Activated T-cell treated with anti-CD3 and anti-CD28 coated beads, Interleukin-2, amount 50 U/mL, for 24 hours (primary cell): ENCODE measurements around the gene ZNG1F.
"Not testable (repeated sequence)": the region's sequence is repeated elsewhere in the genome, so short reads cannot be mapped to it uniquely, and the experiment has no call there.

Source experiments
- DNase-seq: peaks from one replicate; pipeline ENCODE4 v3.0.0-alpha.2; 2020
- H3K27ac Mint-ChIP-seq: 2 replicates; pipeline ENCODE4 v1.8.0; 2020; ENCODE audit warnings: mild to moderate bottlenecking, mixed read lengths
- H3K27me3 Mint-ChIP-seq: 2 replicates; pipeline ENCODE4 v1.8.0; 2020; ENCODE audit warnings: mixed read lengths
- H3K36me3 Mint-ChIP-seq: 2 replicates; pipeline ENCODE4 v1.8.0; 2020; ENCODE audit warnings: low read depth, mixed read lengths
- H3K4me1 Mint-ChIP-seq: 2 replicates; pipeline ENCODE4 v1.8.0; 2020; ENCODE audit warnings: low read depth, mixed read lengths
- H3K4me3 Mint-ChIP-seq: 2 replicates; pipeline ENCODE4 v1.8.0; 2020; ENCODE audit warnings: mild to moderate bottlenecking, moderate library complexity, mixed read lengths
- H3K9me3 Mint-ChIP-seq: 2 replicates; pipeline ENCODE4 v1.8.0; 2020; ENCODE audit warnings: mixed read lengths

Gene ZNG1F

DNA sequence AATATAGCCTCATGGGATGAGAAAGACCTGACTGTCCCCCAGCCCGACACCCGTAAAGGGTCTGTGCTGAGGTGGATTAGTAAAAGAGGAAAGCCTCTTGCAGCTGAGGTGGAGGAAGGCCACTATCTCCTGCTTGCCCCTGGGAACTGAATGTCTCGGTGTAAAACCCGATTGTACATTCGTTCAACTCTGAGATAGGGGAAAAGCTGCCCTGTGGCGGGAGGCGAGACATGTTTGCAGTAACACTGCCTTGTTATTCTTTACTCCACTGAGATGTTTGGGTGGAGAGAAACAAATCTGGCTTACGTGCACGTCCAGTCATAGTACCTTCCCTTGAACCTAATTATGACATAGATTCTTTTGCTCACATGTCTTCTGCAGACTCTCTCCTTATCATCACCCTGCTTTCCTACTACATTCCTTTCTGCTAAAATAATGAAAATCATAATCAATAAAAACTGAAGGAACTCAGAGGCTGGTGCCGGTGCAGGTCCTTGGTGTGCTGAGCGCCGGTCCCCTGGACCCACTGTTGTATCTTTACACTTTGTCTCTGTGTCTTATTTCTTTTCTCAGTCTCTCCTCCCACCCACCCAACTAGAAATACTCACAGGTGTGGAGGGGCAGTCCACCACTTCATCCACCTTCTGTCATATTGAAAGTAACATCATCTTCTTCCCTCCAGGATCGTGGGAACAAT is 83.4 kb downstream of the ZNG1F start:
- not testable (repeated sequence) for H3K4me3 Mint-ChIP-seq, DNase-seq, H3K9me3 Mint-ChIP-seq, H3K4me1 Mint-ChIP-seq, H3K36me3 Mint-ChIP-seq, H3K27ac Mint-ChIP-seq, H3K27me3 Mint-ChIP-seq

DNA sequence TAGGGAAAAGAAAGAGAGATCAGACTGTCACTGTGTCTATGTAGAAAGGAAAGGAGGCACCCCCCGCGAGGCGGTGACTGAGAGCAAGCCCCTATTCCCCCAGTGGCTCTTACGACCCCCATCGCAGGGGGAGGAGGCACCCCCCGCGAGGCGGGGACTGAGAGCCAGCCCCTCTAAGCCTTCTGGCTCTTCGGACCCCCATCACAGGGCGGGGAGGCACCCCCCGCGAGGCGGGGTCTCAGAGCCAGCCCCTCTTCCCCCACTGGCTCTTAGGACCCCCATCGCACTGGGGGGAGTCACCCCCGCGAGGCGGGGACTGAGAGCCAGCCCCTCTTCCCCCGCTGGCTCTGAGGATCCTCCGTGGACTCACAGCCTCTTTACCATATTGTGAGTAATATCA is 84.6 kb downstream of the ZNG1F start:
- not testable (repeated sequence) for H3K4me1 Mint-ChIP-seq, H3K27ac Mint-ChIP-seq, H3K27me3 Mint-ChIP-seq, H3K4me3 Mint-ChIP-seq, H3K9me3 Mint-ChIP-seq, H3K36me3 Mint-ChIP-seq, DNase-seq

- peaks cover 12% of the 10 kb centered on the region for H3K27me3 Mint-ChIP-seq
- not testable (repeated sequence) for DNase-seq, H3K9me3 Mint-ChIP-seq, H3K4me1 Mint-ChIP-seq, H3K36me3 Mint-ChIP-seq, H3K4me3 Mint-ChIP-seq, H3K27ac Mint-ChIP-seq
Observed at GRCh38 chr9:41100508-41100907, 88.6 kb downstream of the ZNG1F start.

GRCh38 chr9:41098759-41099158 is 90.4 kb downstream of the ZNG1F start:
- H3K36me3 Mint-ChIP-seq, H3K27ac Mint-ChIP-seq, DNase-seq, H3K4me1 Mint-ChIP-seq, H3K9me3 Mint-ChIP-seq, H3K4me3 Mint-ChIP-seq: not testable (repeated sequence)
- H3K27me3 Mint-ChIP-seq, result peaks cover 14% of the 10 kb centered on the region

DNA sequence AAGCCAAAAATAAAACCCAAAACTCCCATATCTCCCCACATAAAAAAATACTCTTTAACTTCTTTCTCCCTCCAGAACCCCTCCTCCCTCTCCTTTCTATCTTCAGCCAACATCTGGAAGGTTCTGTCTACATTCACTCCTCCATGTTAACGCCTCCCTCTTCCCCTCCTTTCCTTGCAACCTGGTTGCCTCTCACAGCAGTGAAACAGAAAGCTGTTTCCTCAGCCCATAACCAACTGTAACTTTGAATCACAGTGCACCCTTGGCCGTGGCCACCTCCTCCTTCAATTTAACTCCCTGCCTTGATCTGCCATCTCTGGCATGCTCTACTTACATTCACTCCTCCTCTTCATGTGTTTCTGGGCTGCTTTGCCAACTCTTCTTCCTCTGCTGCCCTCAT is 94.1 kb downstream of the ZNG1F start:
- H3K9me3 Mint-ChIP-seq, H3K27ac Mint-ChIP-seq, DNase-seq, H3K4me1 Mint-ChIP-seq, H3K4me3 Mint-ChIP-seq, H3K27me3 Mint-ChIP-seq, H3K36me3 Mint-ChIP-seq: not testable (repeated sequence)

GRCh38 chr9:41094010-41094773 is 94.9 kb downstream of the ZNG1F start:
- not testable (repeated sequence) for H3K4me3 Mint-ChIP-seq, H3K9me3 Mint-ChIP-seq, DNase-seq, H3K36me3 Mint-ChIP-seq, H3K27ac Mint-ChIP-seq, H3K27me3 Mint-ChIP-seq, H3K4me1 Mint-ChIP-seq

DNA sequence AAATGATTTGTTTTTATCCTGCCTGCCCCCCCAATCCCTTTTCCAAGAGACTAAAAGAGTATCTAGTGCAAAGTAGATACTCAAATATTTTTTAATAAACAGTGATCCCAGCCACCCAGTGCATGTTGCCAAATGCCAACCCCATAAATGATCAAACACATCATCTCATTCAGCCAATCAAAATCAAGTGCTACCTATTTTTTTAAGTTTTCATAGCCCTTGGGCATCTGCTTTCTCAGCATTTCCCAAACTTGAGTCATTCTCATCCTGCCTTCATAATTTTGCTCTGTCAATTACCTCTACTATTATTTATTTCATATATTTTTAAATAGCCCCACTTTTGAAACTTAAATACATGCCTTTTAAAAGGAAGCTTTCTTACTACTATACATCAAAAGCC is 98.2 kb downstream of the ZNG1F start:
- DNase-seq, H3K9me3 Mint-ChIP-seq, H3K36me3 Mint-ChIP-seq, H3K4me3 Mint-ChIP-seq, H3K4me1 Mint-ChIP-seq, H3K27ac Mint-ChIP-seq: not testable (repeated sequence)
- H3K27me3 Mint-ChIP-seq, result peaks cover 18% of the 10 kb centered on the region

DNA sequence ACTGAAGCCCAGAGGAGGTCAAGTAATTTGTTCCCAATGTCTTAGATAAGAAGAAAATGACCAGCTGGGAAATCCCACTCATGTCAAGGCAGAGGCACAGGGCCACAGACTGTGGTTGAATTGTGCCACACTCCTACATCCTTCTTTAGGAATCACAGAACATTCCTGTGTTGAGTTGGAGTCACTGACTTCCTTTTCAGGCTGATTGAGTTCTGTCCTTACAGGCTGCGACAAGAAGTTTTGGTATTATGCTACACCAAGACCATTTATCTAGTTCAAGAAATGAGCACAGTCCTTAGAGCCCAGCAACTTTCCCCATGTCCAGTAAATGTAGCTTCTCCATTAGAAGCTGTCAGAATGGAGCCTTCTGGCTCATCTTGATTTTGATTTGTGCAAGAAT is 98.7 kb downstream of the ZNG1F start:
- not testable (repeated sequence) for DNase-seq, H3K36me3 Mint-ChIP-seq, H3K4me3 Mint-ChIP-seq, H3K4me1 Mint-ChIP-seq, H3K27ac Mint-ChIP-seq, H3K9me3 Mint-ChIP-seq
- peaks cover 20% of the 10 kb centered on the region for H3K27me3 Mint-ChIP-seq

DNA sequence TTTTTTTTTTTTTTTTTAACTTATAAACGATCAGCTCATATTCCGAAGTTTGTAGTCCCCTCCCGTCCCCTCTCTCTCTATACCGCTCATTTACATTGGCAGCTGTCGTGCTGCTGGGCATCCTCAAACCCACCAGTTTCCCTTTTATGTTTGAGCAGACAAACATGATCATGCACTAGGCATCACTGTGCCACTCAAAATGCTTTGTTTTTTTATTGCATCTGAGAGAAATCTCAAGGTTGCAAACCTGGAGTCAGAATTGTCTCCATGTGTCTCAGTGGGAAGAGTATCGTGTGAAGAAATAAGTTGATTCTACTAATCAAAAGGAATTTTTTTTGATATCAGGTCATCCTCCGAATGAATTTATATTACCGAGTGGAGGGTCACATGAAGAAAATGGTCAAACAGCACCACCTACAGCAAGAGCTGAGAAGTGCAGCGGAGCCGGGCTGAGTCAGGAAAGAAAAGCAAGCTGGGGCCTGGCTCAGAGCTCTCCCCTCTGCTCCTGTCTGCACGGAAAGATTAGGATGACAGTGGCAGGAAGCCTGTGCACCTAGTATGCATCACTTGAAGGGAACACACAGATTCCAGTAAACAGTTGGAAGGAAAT is 100.6 kb downstream of the ZNG1F start:
- H3K36me3 Mint-ChIP-seq, H3K27ac Mint-ChIP-seq, H3K9me3 Mint-ChIP-seq, DNase-seq, H3K4me3 Mint-ChIP-seq, H3K4me1 Mint-ChIP-seq: not testable (repeated sequence)
- peaks cover 23% of the 10 kb centered on the region for H3K27me3 Mint-ChIP-seq

DNA sequence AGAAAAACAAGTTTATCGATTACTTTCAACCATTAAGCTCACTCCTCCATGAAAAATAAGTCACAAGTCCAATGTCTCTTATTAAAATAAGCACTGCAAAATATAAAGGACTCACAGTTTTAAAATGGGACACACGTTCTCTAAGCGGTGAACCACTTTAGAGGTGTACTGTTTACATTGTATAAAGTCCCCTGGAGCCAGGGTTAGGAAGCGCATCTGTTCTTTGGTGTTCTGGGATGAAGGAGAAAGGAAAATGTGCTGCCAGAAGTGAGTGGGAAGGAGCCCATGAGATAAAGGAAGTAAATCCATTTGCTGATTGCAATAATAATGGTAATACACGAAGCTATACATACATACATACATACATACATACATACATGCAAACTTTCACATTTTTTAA is 101.2 kb downstream of the ZNG1F start:
- not testable (repeated sequence) for H3K4me3 Mint-ChIP-seq, H3K9me3 Mint-ChIP-seq, DNase-seq, H3K4me1 Mint-ChIP-seq, H3K27ac Mint-ChIP-seq, H3K36me3 Mint-ChIP-seq
- peaks cover 23% of the 10 kb centered on the region for H3K27me3 Mint-ChIP-seq

GRCh38 chr9:41087157-41087780 is 101.8 kb downstream of the ZNG1F start:
- not testable (repeated sequence) for DNase-seq, H3K4me1 Mint-ChIP-seq, H3K9me3 Mint-ChIP-seq, H3K4me3 Mint-ChIP-seq, H3K36me3 Mint-ChIP-seq, H3K27ac Mint-ChIP-seq
- H3K27me3 Mint-ChIP-seq, result peaks cover 30% of the 10 kb centered on the region

DNA sequence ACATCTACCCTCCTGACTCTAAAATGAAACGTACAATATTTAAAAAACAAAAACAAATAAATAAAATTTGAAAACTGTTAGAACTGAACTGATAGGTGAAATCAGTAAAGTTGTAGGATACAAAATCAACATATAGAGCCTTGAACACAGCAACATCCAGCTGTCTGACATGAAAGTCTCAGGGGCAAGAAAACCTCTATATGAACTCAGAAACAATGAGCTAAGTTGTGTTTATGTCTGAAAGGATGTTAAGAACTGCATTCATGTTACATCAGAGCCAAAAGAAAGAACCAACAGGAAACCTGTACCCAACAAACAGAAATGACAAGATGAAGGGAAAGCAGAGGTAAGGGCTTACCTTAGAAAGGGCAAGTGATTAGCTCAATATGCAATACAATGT is 102.4 kb downstream of the ZNG1F start:
- not testable (repeated sequence) for DNase-seq, H3K9me3 Mint-ChIP-seq, H3K27ac Mint-ChIP-seq, H3K36me3 Mint-ChIP-seq, H3K4me3 Mint-ChIP-seq, H3K4me1 Mint-ChIP-seq
- H3K27me3 Mint-ChIP-seq, result peaks cover 31% of the 10 kb centered on the region

- not testable (repeated sequence) for H3K4me3 Mint-ChIP-seq, H3K36me3 Mint-ChIP-seq, H3K9me3 Mint-ChIP-seq, H3K27ac Mint-ChIP-seq, H3K4me1 Mint-ChIP-seq, DNase-seq
- H3K27me3 Mint-ChIP-seq, result peaks cover 31% of the 10 kb centered on the region
Observed at GRCh38 chr9:41086215-41086614, 102.9 kb downstream of the ZNG1F start.

DNA sequence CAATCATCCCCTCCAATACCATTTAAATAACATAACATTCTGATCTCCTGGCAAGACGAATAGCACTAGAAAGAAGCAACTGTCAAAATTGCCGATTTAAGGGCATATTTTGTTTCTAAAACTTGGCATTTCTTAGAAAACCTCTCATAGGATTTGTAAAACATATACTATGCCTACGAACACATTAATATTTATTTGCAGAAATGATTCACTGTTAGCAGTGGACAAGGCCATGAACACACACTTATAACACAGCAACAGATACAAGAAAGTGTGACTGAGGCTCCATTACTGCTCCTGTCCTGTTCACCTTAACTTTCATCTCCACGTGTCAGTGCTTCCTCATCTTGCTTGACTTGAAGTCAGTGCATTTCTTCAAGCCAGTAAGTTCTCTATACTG is 106.8 kb downstream of the ZNG1F start:
- not testable (repeated sequence) for DNase-seq, H3K36me3 Mint-ChIP-seq, H3K4me1 Mint-ChIP-seq, H3K27ac Mint-ChIP-seq, H3K4me3 Mint-ChIP-seq, H3K9me3 Mint-ChIP-seq
- peaks cover 27% of the 10 kb centered on the region for H3K27me3 Mint-ChIP-seq
